AG09309 (cell line): Measurements from ENCODE around the gene NEMP2.
A peak's percentile ranks its signal among the peaks of the same experiment; 100 is the strongest.

Source experiments
- DNase-seq: peaks from one replicate; pipeline ENCODE4 v3.0.0-alpha.2; 2010; ENCODE audit warnings: low read depth
- H3K4me3 ChIP-seq: 2 replicates; pipeline ENCODE4 v1.5.1; 2011; ENCODE audit warnings: mild to moderate bottlenecking, low read depth, low read length, moderate library complexity; ENCODE audit not compliant: control insufficient read depth
- TF ChIP-seq, protein P1 (sequence below): IDR thresholded peaks from 2 replicates; pipeline ENCODE4 v1.5.1; 2011; ENCODE audit warnings: mild to moderate bottlenecking, low read depth, low read length, inconsistent platforms; ENCODE audit not compliant: insufficient read depth, control insufficient read depth; ENCODE audit errors: missing control alignments

NEMP2 gene

DNA sequence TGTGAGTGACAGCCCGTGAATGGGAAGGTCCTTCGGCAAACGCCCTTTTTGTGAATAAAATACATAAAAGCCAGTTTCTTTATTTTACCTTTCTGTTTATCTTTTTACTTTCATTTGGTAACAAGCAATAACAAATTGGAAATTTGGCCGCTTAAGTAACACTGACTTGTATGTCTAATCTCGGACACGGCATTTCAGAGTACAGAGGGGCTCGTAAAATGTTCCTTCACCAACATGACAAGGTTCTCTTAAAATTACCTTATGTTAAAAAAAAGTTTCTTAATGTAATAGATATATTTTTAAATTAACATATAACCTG is 558 bp upstream of the NEMP2 start:
- DNase-seq: no peak
- peak overlapping the region; percentile 57 for H3K4me3 ChIP-seq
- TF ChIP-seq, protein P1, sequence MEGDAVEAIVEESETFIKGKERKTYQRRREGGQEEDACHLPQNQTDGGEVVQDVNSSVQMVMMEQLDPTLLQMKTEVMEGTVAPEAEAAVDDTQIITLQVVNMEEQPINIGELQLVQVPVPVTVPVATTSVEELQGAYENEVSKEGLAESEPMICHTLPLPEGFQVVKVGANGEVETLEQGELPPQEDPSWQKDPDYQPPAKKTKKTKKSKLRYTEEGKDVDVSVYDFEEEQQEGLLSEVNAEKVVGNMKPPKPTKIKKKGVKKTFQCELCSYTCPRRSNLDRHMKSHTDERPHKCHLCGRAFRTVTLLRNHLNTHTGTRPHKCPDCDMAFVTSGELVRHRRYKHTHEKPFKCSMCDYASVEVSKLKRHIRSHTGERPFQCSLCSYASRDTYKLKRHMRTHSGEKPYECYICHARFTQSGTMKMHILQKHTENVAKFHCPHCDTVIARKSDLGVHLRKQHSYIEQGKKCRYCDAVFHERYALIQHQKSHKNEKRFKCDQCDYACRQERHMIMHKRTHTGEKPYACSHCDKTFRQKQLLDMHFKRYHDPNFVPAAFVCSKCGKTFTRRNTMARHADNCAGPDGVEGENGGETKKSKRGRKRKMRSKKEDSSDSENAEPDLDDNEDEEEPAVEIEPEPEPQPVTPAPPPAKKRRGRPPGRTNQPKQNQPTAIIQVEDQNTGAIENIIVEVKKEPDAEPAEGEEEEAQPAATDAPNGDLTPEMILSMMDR: no peak

DNA sequence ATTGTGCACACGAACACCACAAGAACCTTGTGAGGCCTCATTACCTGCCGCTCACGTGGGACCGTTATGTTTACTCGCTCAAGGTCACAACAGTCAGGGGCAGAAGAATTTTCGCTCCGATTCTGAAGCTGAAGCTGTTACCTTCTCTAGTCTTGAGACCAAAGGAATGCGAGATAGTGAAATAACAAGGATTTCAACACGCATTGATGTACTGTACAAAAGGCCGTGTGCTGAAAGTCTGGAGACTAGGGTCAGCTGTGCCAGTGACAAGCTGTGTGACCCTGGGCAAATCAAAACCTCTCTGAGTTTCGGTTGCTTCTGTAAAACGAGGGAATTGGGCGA is 583 bp downstream of the NEMP2 start:
- TF ChIP-seq, protein P1: no peak
- no peak for DNase-seq
- peak overlapping the region; percentile 57 for H3K4me3 ChIP-seq

DNA sequence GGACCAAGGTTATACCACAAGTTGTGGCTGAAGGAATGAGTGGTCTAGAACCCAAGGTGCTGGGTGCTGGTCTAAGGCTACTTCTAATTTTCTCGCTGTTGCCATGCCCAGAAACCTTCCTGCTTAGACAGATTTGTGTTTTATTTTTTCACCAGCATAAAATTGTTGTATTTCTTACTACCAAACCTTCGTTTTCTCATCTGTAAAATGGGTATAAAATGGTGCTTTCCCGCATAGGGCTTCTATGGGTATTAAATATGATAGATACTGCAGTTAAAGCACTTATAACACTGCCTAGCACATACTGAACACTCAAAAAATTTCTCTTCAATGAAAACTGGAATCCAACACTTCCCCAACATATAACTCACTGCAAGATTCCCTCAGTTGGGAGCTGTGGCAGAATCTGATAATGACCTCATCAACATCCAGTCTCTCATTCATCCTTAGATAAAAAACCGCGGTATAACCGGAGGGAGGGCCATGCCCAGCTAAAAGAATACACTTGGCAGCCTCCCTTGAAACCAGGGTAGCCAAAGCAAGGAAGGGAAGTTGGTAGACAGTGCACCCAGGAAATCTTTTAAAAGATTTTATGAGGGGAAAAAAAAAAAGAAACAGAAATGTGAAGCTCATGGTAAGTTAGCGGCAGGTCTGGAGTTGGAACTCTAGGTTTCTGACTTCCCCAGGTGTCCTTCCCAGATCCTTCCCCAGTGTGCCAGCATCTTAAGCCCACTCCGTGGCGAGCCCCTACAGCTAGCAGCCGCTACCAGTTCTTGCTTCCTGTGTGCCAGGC is 1.2 kb downstream of the NEMP2 start:
- TF ChIP-seq, protein P1: no peak
- DNase-seq: no peak
- H3K4me3 ChIP-seq: peak overlapping the region; percentile 57

DNA sequence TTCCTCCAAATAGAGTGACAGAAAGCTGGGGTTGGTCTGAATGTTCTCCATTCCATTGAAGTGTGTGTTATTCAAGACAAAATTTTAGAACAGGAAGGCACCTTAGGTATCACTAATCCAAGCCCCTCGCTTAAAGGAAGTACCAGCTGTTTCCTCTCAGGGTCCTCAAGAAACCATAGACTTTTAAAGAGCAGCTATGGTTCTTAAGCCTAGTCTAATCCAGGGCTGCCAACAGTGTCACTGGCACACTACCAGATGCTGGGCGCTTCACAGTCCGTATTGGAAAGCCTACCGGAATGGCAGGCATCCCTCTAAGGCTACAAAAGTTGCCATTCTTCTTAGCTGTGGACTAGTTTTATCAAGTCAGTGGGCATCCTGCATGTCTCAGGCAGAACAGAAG is 1.9 kb downstream of the NEMP2 start:
- TF ChIP-seq, protein P1: no peak
- H3K4me3 ChIP-seq: no peak overlapping the region
- no peak for DNase-seq

DNA sequence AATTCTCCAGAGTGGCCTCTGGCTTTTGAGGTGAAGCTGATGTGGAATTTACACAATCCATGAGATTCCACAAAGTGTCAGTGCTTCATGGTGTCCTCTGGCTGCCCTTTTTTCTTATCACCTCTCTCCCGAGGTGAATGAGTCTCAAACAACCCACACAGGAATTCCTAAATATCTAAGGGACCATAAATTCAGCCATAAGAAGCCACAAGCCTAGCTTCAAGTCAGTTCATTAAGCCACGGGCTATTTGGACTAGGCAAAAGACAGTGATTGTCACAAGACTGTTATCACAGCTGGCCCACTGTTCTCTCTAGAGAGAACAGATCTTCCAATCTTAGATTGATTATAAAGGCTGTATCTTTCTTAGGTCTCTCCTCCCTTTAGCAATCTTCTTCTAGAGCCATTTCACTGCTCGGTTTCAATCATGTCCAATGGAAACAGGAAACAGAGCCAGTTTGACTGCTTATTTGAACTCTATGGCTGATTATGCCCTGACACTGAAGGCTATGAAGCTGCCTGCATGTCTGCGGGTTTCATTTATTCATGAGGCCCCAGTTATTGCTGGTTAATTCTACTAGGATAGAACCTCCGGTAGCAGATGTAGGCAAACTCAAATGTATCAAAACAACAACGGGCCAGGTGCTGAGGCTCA is 4.1 kb downstream of the NEMP2 start:
- H3K4me3 ChIP-seq: no peak overlapping the region
- TF ChIP-seq, protein P1: no peak
- peak; percentile 51 for DNase-seq

DNA sequence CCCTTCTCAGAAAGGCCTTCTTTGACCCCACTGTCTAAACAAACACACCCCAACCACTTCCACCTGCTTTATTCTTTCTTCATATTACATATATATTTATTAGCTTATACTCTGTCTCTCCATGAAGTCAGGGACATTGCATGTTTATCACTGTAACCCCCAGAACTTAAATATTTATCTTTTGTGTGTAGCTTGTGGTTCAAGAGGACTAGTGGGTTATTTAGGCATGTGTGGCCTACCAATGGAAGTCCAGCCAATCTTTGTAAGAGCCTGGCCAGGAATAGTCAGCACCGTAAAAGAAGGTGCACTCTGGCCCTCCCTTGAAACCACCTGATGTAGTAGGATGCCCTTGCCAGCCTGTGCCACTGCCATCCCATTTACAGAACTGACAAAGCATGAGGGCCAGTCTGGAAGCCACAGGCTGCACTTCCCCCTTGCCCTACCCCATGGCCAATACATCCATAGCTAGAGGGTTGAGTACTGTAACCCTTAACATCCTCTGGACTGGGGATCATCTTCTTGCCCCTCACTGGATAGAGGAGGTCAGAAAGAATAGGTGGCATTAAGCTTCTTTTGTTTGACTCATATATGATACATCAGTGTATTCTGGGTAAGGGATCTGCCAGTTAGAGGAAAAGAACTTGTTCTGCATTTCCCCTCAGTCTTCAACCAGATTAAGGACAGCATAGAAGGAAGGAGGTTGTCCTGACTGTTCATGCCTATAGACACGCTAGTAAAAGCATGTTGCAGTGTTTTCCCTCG is 4.9 kb downstream of the NEMP2 start:
- TF ChIP-seq, protein P1: no peak
- H3K4me3 ChIP-seq: no peak overlapping the region
- no peak for DNase-seq
